Uterus (tissue), 2 donors: ENCODE results near the gene DDX24.

Experiments used
- POLR2A ChIP-seq, 2 donors: fragments of 450-650 bp; IDR thresholded peaks; one replicate each; pipeline ENCODE4 v1.6.1; 2016; ENCODE audit warnings: antibody characterized with exemption in 2 of 2, mild to moderate bottlenecking in 1 of 2, moderate library complexity in 1 of 2
- TF ChIP-seq, protein P1 (sequence below), 4 experiments: fragments of 200-600 bp in 2 of 4; fragments of 450-650 bp in 2 of 4; sonication (generic) in 2 of 4; IDR thresholded peaks; one replicate each; pipeline ENCODE4 v1.5.1; 2016 to 2019; ENCODE audit warnings: antibody characterized with exemption in 4 of 4, mild to moderate bottlenecking in 2 of 4, moderate library complexity in 1 of 4

- TF ChIP-seq, protein P1, sequence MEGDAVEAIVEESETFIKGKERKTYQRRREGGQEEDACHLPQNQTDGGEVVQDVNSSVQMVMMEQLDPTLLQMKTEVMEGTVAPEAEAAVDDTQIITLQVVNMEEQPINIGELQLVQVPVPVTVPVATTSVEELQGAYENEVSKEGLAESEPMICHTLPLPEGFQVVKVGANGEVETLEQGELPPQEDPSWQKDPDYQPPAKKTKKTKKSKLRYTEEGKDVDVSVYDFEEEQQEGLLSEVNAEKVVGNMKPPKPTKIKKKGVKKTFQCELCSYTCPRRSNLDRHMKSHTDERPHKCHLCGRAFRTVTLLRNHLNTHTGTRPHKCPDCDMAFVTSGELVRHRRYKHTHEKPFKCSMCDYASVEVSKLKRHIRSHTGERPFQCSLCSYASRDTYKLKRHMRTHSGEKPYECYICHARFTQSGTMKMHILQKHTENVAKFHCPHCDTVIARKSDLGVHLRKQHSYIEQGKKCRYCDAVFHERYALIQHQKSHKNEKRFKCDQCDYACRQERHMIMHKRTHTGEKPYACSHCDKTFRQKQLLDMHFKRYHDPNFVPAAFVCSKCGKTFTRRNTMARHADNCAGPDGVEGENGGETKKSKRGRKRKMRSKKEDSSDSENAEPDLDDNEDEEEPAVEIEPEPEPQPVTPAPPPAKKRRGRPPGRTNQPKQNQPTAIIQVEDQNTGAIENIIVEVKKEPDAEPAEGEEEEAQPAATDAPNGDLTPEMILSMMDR (IDR thresholded peaks at IDR 0.05): no peak
- TF ChIP-seq POLR2A (IDR thresholded peaks at IDR 0.05): no peak
Observed at GRCh38 chr14:94058674-94059138, 22.3 kb downstream of the DDX24 start.
